Mammary epithelial cell (primary cell): ENCODE measurements around the gene SMAD6.

ENCODE experiments used
- CTCF ChIP-seq, 2 donors: IDR thresholded peaks in 1 of 2; conservative IDR thresholded peaks in 1 of 2; 2 replicates each; pipeline ENCODE4 v1.5.1; 2011 to 2012; ENCODE audit warnings: inconsistent platforms in 2 of 2, low read length in 2 of 2, mild to moderate bottlenecking in 2 of 2, control low read depth in 1 of 2, low read depth in 1 of 2; ENCODE audit not compliant: insufficient read depth in 1 of 2; ENCODE audit errors: extremely low read depth in 1 of 2
- EZH2 ChIP-seq: IDR thresholded peaks from 2 replicates; pipeline ENCODE4 v1.6.1; 2012; ENCODE audit warnings: low read length, inconsistent platforms, borderline replicate concordance

- TF ChIP-seq CTCF (conservative IDR thresholded peaks at IDR 0.05 in 1 of 2, IDR thresholded peaks at IDR 0.05 in 1 of 2; ENCODE audit: extremely low read depth in 1 of 2, insufficient read depth in 1 of 2, low read depth in 1 of 2, low read length in 2 of 2) (no peak), EZH2 (no peak)
These were observed 68.7 kb downstream of the SMAD6 start for GRCh38 chr15:66770518-66771350.
